Lower leg skin (tissue), 4 donors: ENCODE data around the gene SCYL1. TPM values are rescaled to one million over a fixed set of nuclear protein-coding genes. Genes with fewer than 3 reads are reported as not detected.

Experiments
- DNase-seq, 2 donors: peaks; one replicate each; pipeline ENCODE4 v3.0.0-alpha.2; 2019; ENCODE audit warnings: low spot score in 2 of 2
- H3K4me3 ChIP-seq: fragments of 200-600 bp; sonication (generic); 2 replicates; pipeline ENCODE4 v1.5.1; 2017; ENCODE audit warnings: mild to moderate bottlenecking, low read depth; ENCODE audit not compliant: poor library complexity, severe bottlenecking
- CTCF ChIP-seq, 3 donors: fragments of 450-650 bp; IDR thresholded peaks; one replicate each; pipeline ENCODE4 v1.5.1; 2016; ENCODE audit warnings: antibody characterized with exemption in 3 of 3, mild to moderate bottlenecking in 3 of 3, moderate library complexity in 2 of 3
- POLR2A ChIP-seq, 2 donors: fragments of 450-650 bp; IDR thresholded peaks; one replicate each; pipeline ENCODE4 v1.6.1; 2016 to 2017; ENCODE audit warnings: antibody characterized with exemption in 2 of 2, mild to moderate bottlenecking in 1 of 2, moderate library complexity in 1 of 2
- WGBS, 2 donors: methylation state at CpG; one replicate each; pipeline ENCODE4 v1.1.5; 2018; 5-methylcytosine and 5-hydroxymethylcytosine counted together
- intact Hi-C: fragments of 100-400 bp; cut with DNase I; formaldehyde crosslinking; loops from one replicate; pipeline ENCODE4 v1.15.0; 2023; ENCODE audit warnings: low total_unique reads
- total RNA-seq, 4 donors: library from RNA; depleted of rRNA; stranded (reverse); fragments of >200 nt; gene quantifications; one replicate each; pipeline ENCODE4 v1.1.0, GENCODE V29; 2016

Gene SCYL1
- total RNA-seq, 4 donors from 2014 or later: 73.1 to 103 (median 89.5) TPM

DNA sequence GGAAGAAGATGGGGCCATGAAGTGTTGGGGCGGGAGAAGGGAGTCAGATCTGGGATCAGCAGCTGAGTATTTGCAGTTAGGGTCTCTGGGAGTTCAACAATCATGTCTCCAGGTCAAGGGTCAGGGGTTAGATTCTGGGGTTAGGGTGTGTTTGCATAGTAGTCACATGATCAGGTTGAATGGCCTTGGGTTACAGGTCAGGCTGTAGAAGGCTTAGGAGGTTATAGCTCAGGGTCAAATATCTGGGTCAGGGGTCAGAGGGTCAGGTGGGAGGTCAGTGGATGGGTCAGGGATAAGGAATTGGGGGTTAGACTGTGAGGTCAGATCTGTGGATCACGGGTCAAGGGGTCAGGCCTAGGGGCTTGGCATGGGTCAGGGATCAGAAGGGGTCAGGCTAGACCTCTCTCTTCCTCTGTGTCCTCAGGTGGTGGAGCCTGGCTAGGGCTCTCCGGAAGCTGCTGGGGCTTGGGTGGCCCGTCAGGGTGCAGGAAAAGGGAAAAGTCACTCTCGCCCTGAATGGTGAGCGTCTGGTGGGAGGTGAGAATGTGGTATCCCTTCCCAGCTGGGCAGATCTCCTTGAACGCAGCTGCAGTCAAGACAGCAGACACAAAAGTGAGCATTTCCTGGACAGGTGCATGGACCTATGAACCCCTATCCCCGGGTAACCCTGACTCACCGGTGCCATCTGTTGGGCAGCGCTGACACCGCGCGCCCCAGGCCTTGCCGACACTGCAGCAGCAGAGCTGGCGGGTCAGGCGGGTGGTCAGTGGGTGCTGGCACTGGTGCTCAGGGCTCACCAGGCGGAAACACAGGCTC is 26.9 kb downstream of the SCYL1 start:
- DNase-seq: no peak
- TF ChIP-seq POLR2A (IDR thresholded peaks at IDR 0.05): no peak
- TF ChIP-seq CTCF (IDR thresholded peaks at IDR 0.05): peak in 1 of 3 donors; percentile 21
- no peak overlapping the region for H3K4me3 ChIP-seq
- WGBS, 2 donors: 59 to 66% methylated on average over 12 to 15 of the region's 17 CpGs
- intact Hi-C loops: no loop called here

DNA sequence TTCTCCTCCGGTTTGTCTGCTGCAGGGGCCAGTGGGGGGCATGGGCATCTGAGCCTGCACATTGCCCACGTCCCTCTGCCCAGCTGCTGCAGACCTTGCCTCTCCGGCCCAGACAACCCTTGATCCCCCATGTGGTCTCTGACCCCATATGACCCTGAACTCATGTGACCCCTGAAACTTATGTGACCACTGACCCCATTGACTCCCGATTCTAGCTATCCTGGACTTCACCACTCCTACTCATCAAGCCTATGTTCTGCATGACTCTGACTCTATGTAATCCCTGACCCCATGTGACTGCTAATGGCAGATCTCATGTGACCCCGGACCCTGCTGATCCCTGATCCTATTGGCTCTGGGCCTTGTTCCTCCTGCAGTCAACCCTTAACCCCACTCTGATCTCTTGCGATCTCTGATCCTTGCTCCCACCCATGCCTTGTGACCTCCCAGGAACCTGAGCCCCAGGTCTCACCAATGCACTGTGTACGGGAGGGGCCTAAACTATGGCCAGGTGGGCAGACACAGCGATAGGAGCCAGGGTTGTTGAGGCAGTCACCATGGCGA is 27.6 kb downstream of the SCYL1 start:
- H3K4me3 ChIP-seq: no peak overlapping the region
- no peak for TF ChIP-seq POLR2A (IDR thresholded peaks at IDR 0.05)
- no peak for TF ChIP-seq CTCF (IDR thresholded peaks at IDR 0.05)
- intact Hi-C loops: no loop called here
- 83 to 88% methylated on average over 9 of the region's 9 CpGs for WGBS, 2 donors
- DNase-seq: no peak

DNA sequence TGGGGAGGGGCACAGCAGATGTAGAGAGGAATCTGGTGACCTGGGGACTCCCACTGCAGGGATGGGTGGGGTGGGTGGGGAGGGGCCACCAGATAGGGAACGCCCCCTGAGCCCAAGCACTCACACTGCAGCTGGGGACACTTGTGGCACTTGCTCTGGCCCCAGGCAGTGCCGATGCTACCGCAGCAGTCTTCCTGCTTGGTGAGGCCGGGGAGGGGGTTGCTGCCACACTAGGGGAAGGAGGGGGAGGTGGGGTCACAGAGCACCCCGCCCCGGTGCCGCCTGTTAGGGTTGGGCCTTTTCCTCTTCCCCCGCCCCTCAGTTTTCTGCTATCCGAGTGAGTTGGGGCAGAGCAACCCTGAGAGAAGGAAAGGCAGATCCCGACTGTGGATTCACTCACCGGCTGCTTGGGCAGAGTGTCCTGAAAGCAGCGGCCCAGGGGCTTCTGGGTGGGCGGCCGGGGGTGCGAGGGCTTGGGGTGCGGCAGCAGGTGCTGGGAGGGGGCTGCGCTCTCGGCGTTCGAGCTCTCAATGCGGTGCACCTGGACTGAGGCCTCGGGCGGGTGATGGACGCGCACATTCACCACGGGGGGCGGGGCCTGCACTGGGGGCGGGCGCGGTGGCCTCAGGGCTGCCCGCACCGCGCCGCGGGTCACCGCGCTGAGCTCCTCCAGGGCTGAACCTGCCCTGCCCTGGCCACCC is 28.6 kb downstream of the SCYL1 start:
- H3K4me3 ChIP-seq: no peak overlapping the region
- intact Hi-C loops: no loop called here
- 64 to 69% methylated on average over 15 to 37 of the region's 37 CpGs for WGBS, 2 donors
- TF ChIP-seq CTCF (IDR thresholded peaks at IDR 0.05) (no peak), POLR2A (IDR thresholded peaks at IDR 0.05) (no peak)
- DNase-seq: peak in 1 of 2 donors; percentile 87

- 83 to 90% methylated on average over 11 to 19 of the region's 27 CpGs for WGBS, 2 donors
- TF ChIP-seq CTCF (IDR thresholded peaks at IDR 0.05) (no peak), POLR2A (IDR thresholded peaks at IDR 0.05) (no peak)
- H3K4me3 ChIP-seq: no peak overlapping the region
- intact Hi-C loops: no loop called here
- no peak for DNase-seq
These were observed 29.4 kb downstream of the SCYL1 start for GRCh38 chr11:65554057-65554818.

DNA sequence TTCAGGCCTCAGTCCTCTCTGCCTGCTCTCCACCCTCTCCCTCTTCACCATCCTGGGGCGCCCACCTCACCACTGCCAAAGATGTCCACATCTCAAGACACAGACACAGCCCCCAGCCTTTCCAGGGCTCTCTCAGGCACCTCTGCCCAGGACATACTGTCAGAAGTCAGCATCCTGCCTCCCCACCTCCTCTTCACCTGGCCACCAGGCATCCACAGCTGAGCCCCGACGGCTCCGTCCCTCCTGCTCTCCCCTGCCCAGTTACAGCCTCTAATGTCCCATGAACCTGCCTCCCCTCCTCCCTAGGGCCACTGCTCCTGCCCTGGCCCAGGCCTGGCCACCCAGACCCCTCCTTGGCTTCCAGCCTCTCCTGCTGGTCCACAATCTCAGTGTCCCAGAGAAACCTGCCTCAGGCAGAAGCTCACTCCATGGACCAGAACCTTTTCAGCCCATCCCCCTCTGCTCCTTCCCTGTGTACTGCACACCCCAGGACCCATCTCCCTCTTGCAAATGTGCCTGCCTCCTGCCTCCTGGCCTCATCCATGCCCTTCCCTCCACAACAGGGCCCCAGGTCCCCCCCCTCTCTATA is 30.1 kb downstream of the SCYL1 start:
- 64 to 80% methylated on average over 4 of the region's 4 CpGs for WGBS, 2 donors
- intact Hi-C loops: no loop called here
- TF ChIP-seq POLR2A (IDR thresholded peaks at IDR 0.05) (no peak), CTCF (IDR thresholded peaks at IDR 0.05) (no peak)

More for the DNA sequence above, 30.1 kb downstream of the SCYL1 start:
- H3K4me3 ChIP-seq: no peak overlapping the region
- no peak for DNase-seq
